T-helper 2 cell treated with Interferon-gamma antibody and Interleukin-4, amounts not matched to agents 5 μg/mL and 100 μg/mL, for 36 hours (primary cell): ENCODE data around the gene STK38.
"Not testable (repeated sequence)": the region's sequence is repeated elsewhere in the genome, so short reads cannot be mapped to it uniquely, and the experiment has no call there.

Experiments
- DNase-seq: peaks from one replicate; pipeline ENCODE4 v3.0.0; 2021; ENCODE audit warnings: low spot score
- H3K27ac Mint-ChIP-seq: one replicate; pipeline ENCODE4 v1.8.0; 2021; ENCODE audit warnings: mild to moderate bottlenecking, mixed read lengths
- H3K27me3 Mint-ChIP-seq: one replicate; pipeline ENCODE4 v1.8.0; 2021; ENCODE audit warnings: low read depth, mixed read lengths
- H3K36me3 Mint-ChIP-seq: one replicate; pipeline ENCODE4 v1.8.0; 2021; ENCODE audit warnings: low read depth, mixed read lengths
- H3K4me1 Mint-ChIP-seq: one replicate; pipeline ENCODE4 v1.8.0; 2021; ENCODE audit warnings: low read depth, mixed read lengths
- H3K4me3 Mint-ChIP-seq: one replicate; pipeline ENCODE4 v1.8.0; 2022; ENCODE audit warnings: mild to moderate bottlenecking, moderate library complexity, mixed read lengths
- H3K9me3 Mint-ChIP-seq: one replicate; pipeline ENCODE4 v1.8.0; 2021; ENCODE audit warnings: mixed read lengths

The STK38 gene

GRCh38 chr6:36546920-36547645, at the start of gene STK38:
Gene STK38, minus strand, starts transcription at chr6:36547479. Its CDS starts 7,277 bp downstream, at chr6:36540202.
- H3K27ac Mint-ChIP-seq: peak within 1 kb of the TSS; percentile 95
- H3K9me3 Mint-ChIP-seq: no peaks in the 10 kb centered on the region
- no peaks in the 10 kb centered on the region for H3K27me3 Mint-ChIP-seq
- peaks cover 21% of the 10 kb centered on the region for H3K36me3 Mint-ChIP-seq
- peaks cover 41% of the 10 kb centered on the region for H3K4me1 Mint-ChIP-seq
- peak; percentile 88 for DNase-seq
- peak within 1 kb of the TSS; percentile 97 for H3K4me3 Mint-ChIP-seq

GRCh38 chr6:36596356-36596755, 49.1 kb upstream of the STK38 start:
- H3K4me1 Mint-ChIP-seq: peaks cover 39% of the 10 kb centered on the region
- peak overlapping the region; percentile 97 for H3K4me3 Mint-ChIP-seq
- peaks cover 2% of the 10 kb centered on the region for H3K27me3 Mint-ChIP-seq

GRCh38 chr6:36594816-36595643, 47.8 kb upstream of the STK38 start:
- peaks cover 34% of the 10 kb centered on the region for H3K4me1 Mint-ChIP-seq
- H3K27ac Mint-ChIP-seq: peak overlapping the region; percentile 100
- peaks cover 2% of the 10 kb centered on the region for H3K27me3 Mint-ChIP-seq
- DNase-seq: no peak
- H3K36me3 Mint-ChIP-seq: peaks cover 56% of the 10 kb centered on the region
- H3K4me3 Mint-ChIP-seq: peak overlapping the region; percentile 97
- H3K9me3 Mint-ChIP-seq: no peaks in the 10 kb centered on the region

More at GRCh38 chr6:36596356-36596755, 49.1 kb upstream of the STK38 start:
- no peak for DNase-seq
- H3K9me3 Mint-ChIP-seq: no peaks in the 10 kb centered on the region
- H3K36me3 Mint-ChIP-seq: peaks cover 68% of the 10 kb centered on the region
- H3K27ac Mint-ChIP-seq: peak overlapping the region; percentile 100

- peak within 1 kb of the TSS; percentile 100 for H3K27ac Mint-ChIP-seq
- H3K4me3 Mint-ChIP-seq: peak within 1 kb of the TSS; percentile 97
- peaks cover 2% of the 10 kb centered on the region for H3K27me3 Mint-ChIP-seq
- peaks cover 26% of the 10 kb centered on the region for H3K4me1 Mint-ChIP-seq
- no peaks in the 10 kb centered on the region for H3K9me3 Mint-ChIP-seq
- peak; percentile 97 for DNase-seq
- peaks cover 48% of the 10 kb centered on the region for H3K36me3 Mint-ChIP-seq
Observed at GRCh38 chr6:36594029-36594815, 46.9 kb upstream of the STK38 start, which contains the start of gene SRSF3. Gene SRSF3, plus strand, starts transcription at chr6:36594362. Its CDS starts 2,401 bp downstream, at chr6:36596763.

GRCh38 chr6:36593569-36594028, 46.3 kb upstream of the STK38 start:
- peaks cover 2% of the 10 kb centered on the region for H3K27me3 Mint-ChIP-seq

GRCh38 chr6:36592221-36592655, 45.0 kb upstream of the STK38 start:
- Mint-ChIP-seq H3K27ac (peak overlapping the region; percentile 93), H3K4me3 (peak overlapping the region; percentile 81), H3K27me3 (peaks cover 2% of the 10 kb centered on the region), H3K36me3 (peaks cover 30% of the 10 kb centered on the region), H3K9me3 (no peaks in the 10 kb centered on the region), H3K4me1 (peaks cover 13% of the 10 kb centered on the region)
- no peak for DNase-seq

More at GRCh38 chr6:36593569-36594028, 46.3 kb upstream of the STK38 start:
- Mint-ChIP-seq H3K4me1 (peaks cover 19% of the 10 kb centered on the region), H3K36me3 (peaks cover 42% of the 10 kb centered on the region), H3K27ac (peak overlapping the region; percentile 100), H3K4me3 (peak overlapping the region; percentile 97), H3K9me3 (no peaks in the 10 kb centered on the region)
- peak; percentile 46 for DNase-seq

- Mint-ChIP-seq H3K9me3 (no peaks in the 10 kb centered on the region), H3K4me3 (no peak overlapping the region), H3K4me1 (peaks cover 10% of the 10 kb centered on the region), H3K27ac (no peak overlapping the region), H3K27me3 (peaks cover 2% of the 10 kb centered on the region), H3K36me3 (peaks cover 10% of the 10 kb centered on the region)
- DNase-seq: no peak
Observed at GRCh38 chr6:36590237-36590636, 43.0 kb upstream of the STK38 start.

GRCh38 chr6:36589025-36589400, 41.7 kb upstream of the STK38 start:
- not testable (repeated sequence) for H3K9me3 Mint-ChIP-seq, H3K27me3 Mint-ChIP-seq

GRCh38 chr6:36586606-36587005, 39.3 kb upstream of the STK38 start:
- Mint-ChIP-seq H3K4me3 (no peak overlapping the region), H3K36me3 (no peaks in the 10 kb centered on the region), H3K9me3 (no peaks in the 10 kb centered on the region), H3K27ac (no peak overlapping the region), H3K4me1 (peaks cover 1% of the 10 kb centered on the region), H3K27me3 (no peaks in the 10 kb centered on the region)
- no peak for DNase-seq

More at GRCh38 chr6:36589025-36589400, 41.7 kb upstream of the STK38 start:
- not testable (repeated sequence) for H3K27ac Mint-ChIP-seq, DNase-seq, H3K4me3 Mint-ChIP-seq, H3K36me3 Mint-ChIP-seq
- H3K4me1 Mint-ChIP-seq: peaks cover 10% of the 10 kb centered on the region

GRCh38 chr6:36581716-36582115, 34.4 kb upstream of the STK38 start:
- DNase-seq: no peak
- H3K4me3 Mint-ChIP-seq: no peak overlapping the region
- H3K27me3 Mint-ChIP-seq: no peaks in the 10 kb centered on the region
- H3K36me3 Mint-ChIP-seq: no peaks in the 10 kb centered on the region
- H3K4me1 Mint-ChIP-seq: peaks cover 2% of the 10 kb centered on the region
- H3K27ac Mint-ChIP-seq: no peak overlapping the region
- no peaks in the 10 kb centered on the region for H3K9me3 Mint-ChIP-seq

- Mint-ChIP-seq H3K4me1 (peaks cover 2% of the 10 kb centered on the region), H3K36me3 (no peaks in the 10 kb centered on the region), H3K27me3 (no peaks in the 10 kb centered on the region), H3K4me3 (no peak overlapping the region), H3K27ac (no peak overlapping the region), H3K9me3 (no peaks in the 10 kb centered on the region)
- no peak for DNase-seq
Observed at GRCh38 chr6:36580184-36580526, 32.9 kb upstream of the STK38 start.

- Mint-ChIP-seq H3K36me3 (no peaks in the 10 kb centered on the region), H3K4me3 (no peak overlapping the region), H3K9me3 (peaks cover 4% of the 10 kb centered on the region), H3K27ac (peak overlapping the region; percentile 2), H3K4me1 (peaks cover 2% of the 10 kb centered on the region), H3K27me3 (no peaks in the 10 kb centered on the region)
- DNase-seq: no peak
Observed at GRCh38 chr6:36578431-36578830, 31.2 kb upstream of the STK38 start.

GRCh38 chr6:36578030-36578429, 30.8 kb upstream of the STK38 start:
- Mint-ChIP-seq H3K36me3 (no peaks in the 10 kb centered on the region), H3K9me3 (peaks cover 4% of the 10 kb centered on the region), H3K27ac (no peak overlapping the region), H3K4me3 (no peak overlapping the region), H3K27me3 (no peaks in the 10 kb centered on the region), H3K4me1 (peaks cover 2% of the 10 kb centered on the region)
- no peak for DNase-seq
